GM12878 (cell line): ENCODE data around the gene MILR1.

Experiments
- CHD4 ChIP-seq: fragments of 200-600 bp; sonication (generic); IDR thresholded peaks from 2 replicates; pipeline ENCODE4 v1.6.1; 2016; ENCODE audit warnings: mild to moderate bottlenecking
- NRF1 ChIP-seq: conservative IDR thresholded peaks from 2 replicates; pipeline ENCODE4 v1.6.1; 2011; ENCODE audit warnings: mild to moderate bottlenecking, low read depth, low read length, improper control_type of control experiment
- TF ChIP-seq, protein P1 (sequence below), 3 experiments: IDR thresholded peaks in 2 of 3; conservative IDR thresholded peaks in 1 of 3; 2 replicates each; pipeline ENCODE4 v1.5.1; 2011; ENCODE audit warnings: low read depth in 3 of 3, low read length in 3 of 3, mild to moderate bottlenecking in 3 of 3, control low read depth in 2 of 3, moderate library complexity in 2 of 3, inconsistent platforms in 1 of 3, mixed read lengths in 1 of 3; ENCODE audit not compliant: control insufficient read depth in 2 of 3, insufficient read depth in 1 of 3; ENCODE audit errors: extremely low read depth in 1 of 3

DNA sequence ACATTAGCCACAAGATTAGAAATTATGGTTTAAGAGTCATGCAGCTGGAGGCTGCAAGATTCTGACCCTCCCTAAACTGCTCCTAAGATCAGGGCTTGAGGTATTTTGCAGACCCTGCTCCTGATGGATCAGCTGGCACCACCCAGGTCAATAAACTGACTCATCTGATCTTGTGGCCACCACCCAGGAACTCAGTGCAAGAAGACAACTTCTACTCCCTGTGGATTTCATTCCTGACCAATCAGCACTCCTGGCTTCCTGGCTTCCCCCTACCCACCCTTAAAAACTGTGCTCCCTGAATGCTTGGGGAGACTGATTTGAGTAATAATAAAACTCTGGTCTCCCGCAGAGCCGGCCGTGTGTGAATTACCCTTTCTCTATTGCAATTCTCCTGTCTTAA, 25.0 kb upstream of the MILR1 start:
- TF ChIP-seq, protein P1, sequence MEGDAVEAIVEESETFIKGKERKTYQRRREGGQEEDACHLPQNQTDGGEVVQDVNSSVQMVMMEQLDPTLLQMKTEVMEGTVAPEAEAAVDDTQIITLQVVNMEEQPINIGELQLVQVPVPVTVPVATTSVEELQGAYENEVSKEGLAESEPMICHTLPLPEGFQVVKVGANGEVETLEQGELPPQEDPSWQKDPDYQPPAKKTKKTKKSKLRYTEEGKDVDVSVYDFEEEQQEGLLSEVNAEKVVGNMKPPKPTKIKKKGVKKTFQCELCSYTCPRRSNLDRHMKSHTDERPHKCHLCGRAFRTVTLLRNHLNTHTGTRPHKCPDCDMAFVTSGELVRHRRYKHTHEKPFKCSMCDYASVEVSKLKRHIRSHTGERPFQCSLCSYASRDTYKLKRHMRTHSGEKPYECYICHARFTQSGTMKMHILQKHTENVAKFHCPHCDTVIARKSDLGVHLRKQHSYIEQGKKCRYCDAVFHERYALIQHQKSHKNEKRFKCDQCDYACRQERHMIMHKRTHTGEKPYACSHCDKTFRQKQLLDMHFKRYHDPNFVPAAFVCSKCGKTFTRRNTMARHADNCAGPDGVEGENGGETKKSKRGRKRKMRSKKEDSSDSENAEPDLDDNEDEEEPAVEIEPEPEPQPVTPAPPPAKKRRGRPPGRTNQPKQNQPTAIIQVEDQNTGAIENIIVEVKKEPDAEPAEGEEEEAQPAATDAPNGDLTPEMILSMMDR (IDR thresholded peaks at IDR 0.05 in 2 of 3, conservative IDR thresholded peaks at IDR 0.05 in 1 of 3; ENCODE audit: control insufficient read depth in 2 of 3, extremely low read depth in 1 of 3, insufficient read depth in 1 of 3, low read depth in 3 of 3, low read length in 3 of 3), result no peak
- TF ChIP-seq NRF1 (no peak), CHD4 (no peak)
